Measurements from ENCODE around the gene SYNC.
"Not testable (repeated sequence)": the region's sequence is repeated elsewhere in the genome, so short reads cannot be mapped to it uniquely, and the experiment has no call there.

SYNC gene

GRCh38 chr1:32713081-32713480 lies 10.5 kb upstream of the SYNC start:
- H3K4me3 ChIP-seq (ENCODE audit: low read length), result no peak overlapping the region
- TF ChIP-seq ZNF274 (IDR thresholded peaks at IDR 0.05; ENCODE audit: low read depth, low read length), result no peak

- H3K4me3 ChIP-seq (ENCODE audit: low read length), result not testable (repeated sequence)
Measured at GRCh38 chr1:32711221-32711620, 8.7 kb upstream of the SYNC start.

DNA sequence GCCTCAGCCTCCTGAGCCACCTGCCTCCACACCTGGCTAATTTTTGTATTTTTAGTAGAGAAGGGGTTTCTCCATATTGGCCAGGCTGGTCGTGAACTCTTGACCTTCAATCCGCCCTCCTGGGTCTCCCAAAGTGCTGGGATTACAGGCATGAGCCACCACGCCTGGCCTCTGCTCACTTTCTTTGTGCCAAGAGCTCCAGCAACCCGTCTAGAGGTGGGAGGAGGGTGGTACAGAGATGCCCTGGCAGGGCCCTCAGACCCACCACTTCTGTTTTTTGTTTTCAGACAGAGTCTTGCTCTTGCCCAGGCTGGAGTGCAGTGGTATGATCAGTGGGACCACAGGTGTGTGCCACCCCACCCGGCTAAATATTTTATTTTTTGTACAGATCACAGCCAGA lies 6.9 kb upstream of the SYNC start:
- TF ChIP-seq ZNF274 (IDR thresholded peaks at IDR 0.05; ENCODE audit: low read depth, low read length), result no peak
- no peak overlapping the region for H3K4me3 ChIP-seq (ENCODE audit: low read length)

GRCh38 chr1:32709075-32709474 lies 6.5 kb upstream of the SYNC start:
- no peak for TF ChIP-seq ZNF274 (IDR thresholded peaks at IDR 0.05; ENCODE audit: low read depth, low read length)
- no peak overlapping the region for H3K4me3 ChIP-seq (ENCODE audit: low read length)

DNA sequence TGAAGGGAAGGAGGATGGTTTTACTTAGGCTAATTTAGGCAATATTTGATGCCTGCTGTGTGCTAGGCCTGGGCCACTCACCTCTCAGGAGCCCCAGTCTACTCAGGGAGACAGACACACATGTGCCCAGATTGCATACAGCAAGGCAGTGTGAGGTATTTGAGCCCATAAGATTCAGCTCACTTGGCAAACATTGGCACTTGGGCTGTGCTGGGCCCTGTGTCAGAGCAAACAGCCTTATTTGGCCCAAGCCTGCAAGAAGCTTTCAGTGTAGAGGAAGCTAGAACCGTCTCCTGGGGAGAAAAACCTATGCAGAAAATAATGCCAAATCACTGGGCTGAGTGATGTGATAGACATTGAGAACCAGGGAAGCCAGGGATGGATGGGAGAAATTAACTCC lies 3.9 kb upstream of the SYNC start:
- TF ChIP-seq ZNF274 (IDR thresholded peaks at IDR 0.05; ENCODE audit: low read depth, low read length), result no peak
- no peak overlapping the region for H3K4me3 ChIP-seq (ENCODE audit: low read length)

DNA sequence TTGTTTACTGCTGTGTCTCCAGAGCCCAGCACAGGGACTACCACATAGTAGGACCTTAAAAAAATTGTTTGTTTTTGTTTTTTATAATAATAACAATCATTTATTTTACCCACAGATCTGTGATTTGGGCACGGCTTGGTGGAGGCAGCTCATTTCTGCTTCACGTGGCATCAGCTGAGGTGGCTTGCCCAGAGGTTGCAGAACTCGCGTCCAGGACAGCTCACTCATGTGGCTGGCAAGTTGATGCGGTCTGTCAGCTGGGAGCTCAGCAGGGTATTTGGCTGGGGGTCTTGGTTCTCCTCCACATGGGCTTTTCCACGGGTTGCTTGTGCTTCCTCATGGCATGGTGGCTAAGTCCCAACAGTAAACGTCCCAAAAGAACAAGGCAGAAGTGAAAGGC lies 2.9 kb upstream of the SYNC start:
- H3K4me3 ChIP-seq (ENCODE audit: low read length), result no peak overlapping the region
- TF ChIP-seq ZNF274 (IDR thresholded peaks at IDR 0.05; ENCODE audit: low read depth, low read length), result no peak

GRCh38 chr1:32703479-32704291 lies 1.1 kb upstream of the SYNC start:
- no peak overlapping the region for H3K4me3 ChIP-seq (ENCODE audit: low read length)
- no peak for TF ChIP-seq ZNF274 (IDR thresholded peaks at IDR 0.05; ENCODE audit: low read depth, low read length)

DNA sequence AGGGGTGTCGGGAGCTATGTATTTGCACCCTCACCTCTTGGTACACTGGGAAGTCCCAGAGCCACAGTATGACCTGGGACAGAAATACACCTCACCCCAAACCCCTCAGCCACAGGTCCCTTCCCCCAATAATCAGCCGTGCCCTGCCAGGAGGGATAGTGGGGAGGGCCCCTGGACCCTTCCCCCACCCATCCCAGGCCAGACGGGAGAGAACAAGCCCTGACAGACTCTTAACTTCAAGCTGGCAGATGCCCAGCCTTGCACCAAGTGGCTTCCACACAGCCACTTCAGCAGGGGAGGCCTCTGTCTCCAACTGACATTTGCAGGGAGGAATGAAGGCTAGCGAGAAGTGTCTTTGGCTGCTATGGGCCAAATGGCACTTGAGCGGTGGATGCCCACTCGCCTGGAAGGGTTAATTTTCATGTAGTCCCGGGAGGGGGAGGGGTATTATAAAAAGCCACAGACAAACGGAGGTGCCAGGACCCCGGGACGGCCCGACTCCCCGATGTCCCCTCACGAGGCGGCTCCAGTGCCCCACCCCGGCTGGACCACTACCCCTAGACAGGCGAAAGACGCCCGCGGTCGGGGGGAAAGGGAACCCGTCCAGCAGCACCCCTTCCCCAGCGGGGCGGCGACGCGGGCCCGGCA lies 495 bp downstream of the SYNC start:
- no peak overlapping the region for H3K4me3 ChIP-seq (ENCODE audit: low read length)
- no peak for TF ChIP-seq ZNF274 (IDR thresholded peaks at IDR 0.05; ENCODE audit: low read depth, low read length)

GRCh38 chr1:32701421-32701911 lies 1.1 kb downstream of the SYNC start:
- no peak for TF ChIP-seq ZNF274 (IDR thresholded peaks at IDR 0.05; ENCODE audit: low read depth, low read length)
- no peak overlapping the region for H3K4me3 ChIP-seq (ENCODE audit: low read length)

DNA sequence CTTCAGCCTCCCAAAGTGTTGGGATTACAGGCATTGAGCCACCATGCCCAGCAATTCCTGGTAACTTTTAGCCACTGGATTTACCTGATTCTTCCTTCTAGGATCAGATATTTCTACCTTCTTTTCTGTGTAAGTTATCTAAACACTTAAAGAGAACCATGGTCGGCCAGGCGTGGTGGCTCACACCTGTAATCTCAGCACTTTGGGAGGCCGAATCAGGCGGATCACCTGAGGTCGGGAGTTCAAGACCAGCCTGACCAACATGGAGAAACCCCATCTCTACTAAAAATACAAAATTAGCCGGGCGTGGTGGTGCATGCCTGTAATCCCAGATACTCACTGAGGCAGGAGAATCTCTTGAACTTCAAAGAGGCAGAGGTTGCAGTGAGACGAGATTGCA lies 5.6 kb downstream of the SYNC start:
- H3K4me3 ChIP-seq (ENCODE audit: low read length), result not testable (repeated sequence)

DNA sequence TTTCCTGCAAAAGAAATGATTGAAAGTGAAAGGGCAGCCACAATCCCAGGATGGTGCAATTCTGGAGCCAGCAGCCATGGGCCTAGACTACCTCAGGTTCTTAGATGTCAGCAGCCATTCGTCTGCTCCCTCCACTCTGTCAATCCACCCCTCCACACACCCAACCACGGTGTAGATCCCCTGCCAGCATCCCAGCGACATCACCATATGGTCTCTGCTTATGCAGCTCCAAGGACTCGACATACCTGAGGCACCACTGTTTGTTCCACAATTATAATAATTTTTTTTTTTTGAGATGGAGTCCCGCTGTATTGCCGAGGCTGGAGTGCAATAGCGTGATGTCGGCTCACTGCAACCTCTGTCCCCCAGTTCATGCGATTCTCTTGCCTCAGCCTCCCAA lies 6.5 kb downstream of the SYNC start:
- H3K4me3 ChIP-seq (ENCODE audit: low read length), result no peak overlapping the region
- TF ChIP-seq ZNF274 (IDR thresholded peaks at IDR 0.05; ENCODE audit: low read depth, low read length), result no peak

DNA sequence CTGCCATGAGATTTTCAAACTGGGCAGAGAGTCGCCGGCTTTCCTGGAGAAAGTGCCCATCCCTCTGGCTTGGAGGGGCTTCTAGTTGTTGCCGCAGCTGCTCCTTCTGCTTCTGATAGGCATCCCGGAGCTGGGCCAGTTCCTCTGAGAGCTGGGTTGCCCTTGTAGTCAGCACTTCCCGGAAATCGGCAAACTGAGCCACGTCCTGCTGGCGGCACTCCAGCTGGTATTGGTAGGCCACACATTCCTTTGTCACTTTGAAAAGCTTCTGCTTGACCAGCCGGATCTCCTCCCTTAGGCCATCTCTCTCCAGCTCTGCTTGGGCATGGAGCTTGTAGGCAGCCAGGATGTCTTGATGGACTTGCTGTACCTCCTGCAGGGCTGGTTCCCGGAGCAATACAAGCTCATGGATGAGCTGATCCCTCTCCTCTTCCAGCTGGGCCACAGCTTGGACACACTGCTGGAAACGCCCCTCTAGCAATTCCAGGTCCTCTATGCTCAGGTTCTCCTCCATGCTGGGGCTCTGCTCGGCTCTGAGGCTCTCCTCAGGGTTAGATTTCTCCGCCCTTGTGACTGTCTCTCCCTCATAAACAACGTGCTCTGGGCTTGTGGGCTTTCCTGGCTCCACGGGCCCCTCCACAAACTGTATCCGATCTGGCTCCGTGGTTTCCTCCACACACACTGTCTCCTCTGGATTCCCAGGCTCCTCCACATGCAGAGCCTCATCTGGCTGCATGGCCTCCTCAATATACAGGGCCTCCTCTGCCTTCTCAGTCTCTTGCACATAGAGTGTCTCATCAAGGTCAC lies 7.3 kb downstream of the SYNC start:
- no peak overlapping the region for H3K4me3 ChIP-seq (ENCODE audit: low read length)
- TF ChIP-seq ZNF274 (IDR thresholded peaks at IDR 0.05; ENCODE audit: low read depth, low read length), result no peak

- H3K4me3 ChIP-seq (ENCODE audit: low read length), result no peak overlapping the region
- no peak for TF ChIP-seq ZNF274 (IDR thresholded peaks at IDR 0.05; ENCODE audit: low read depth, low read length)
Measured at GRCh38 chr1:32693455-32694174, 9.0 kb downstream of the SYNC start.

DNA sequence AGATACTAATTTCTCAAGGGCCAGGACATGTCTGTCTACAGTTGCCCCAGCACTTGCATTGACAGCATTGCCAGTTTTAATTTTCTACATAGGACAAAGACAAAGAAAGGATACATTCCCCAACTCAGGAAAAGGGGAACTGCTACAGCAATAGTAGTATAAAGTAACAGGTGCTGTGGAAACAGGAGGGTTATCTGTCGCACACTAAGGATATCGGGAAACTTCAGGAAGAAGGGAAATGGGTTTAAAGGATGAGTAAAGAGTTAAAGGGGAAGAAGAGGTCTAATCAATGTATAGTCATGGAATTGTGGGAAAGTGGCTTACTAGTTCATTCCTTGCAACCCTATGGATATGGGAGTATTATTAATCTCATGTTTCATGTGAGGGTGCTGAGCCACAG lies 16.2 kb downstream of the SYNC start:
- H3K4me3 ChIP-seq (ENCODE audit: low read length), result no peak overlapping the region
- TF ChIP-seq ZNF274 (IDR thresholded peaks at IDR 0.05; ENCODE audit: low read depth, low read length), result no peak

Measured in GM08714 (cell line).